Esophagus muscularis mucosa (tissue), 4 donors: ENCODE data around the gene FYB1. TPM values are rescaled to one million over a fixed set of nuclear protein-coding genes. Genes with fewer than 3 reads are reported as not detected.

Experiments used
- DNase-seq: peaks from one replicate; pipeline ENCODE4 v3.0.0-alpha.2; 2017; ENCODE audit errors: extremely low spot score
- H3K27ac ChIP-seq, 4 donors: fragments of 200-600 bp; sonication (generic); replicated peaks in 1 of 4; 1 replicate in 3 of 4; 2 replicates in 1 of 4; pipeline ENCODE4 v1.5.1; 2016 to 2019; ENCODE audit warnings: mild to moderate bottlenecking in 1 of 4
- H3K27me3 ChIP-seq, 4 donors: fragments of 200-600 bp; sonication (generic); one replicate each; pipeline versions ENCODE4 v1.5.1 to v1.6.0; 2016 to 2019
- H3K36me3 ChIP-seq, 4 donors: fragments of 200-600 bp; sonication (generic); one replicate each; pipeline ENCODE4 v1.5.1; 2016 to 2019
- H3K4me1 ChIP-seq, 4 donors: fragments of 200-600 bp; sonication (generic); one replicate each; pipeline ENCODE4 v1.5.1; 2016 to 2019
- H3K4me3 ChIP-seq, 4 donors: fragments of 200-600 bp; sonication (generic); 1 replicate in 2 of 4; 2 replicates in 2 of 4; pipeline ENCODE4 v1.5.1; 2016 to 2019; ENCODE audit warnings: mild to moderate bottlenecking in 4 of 4, moderate library complexity in 1 of 4
- H3K9me3 ChIP-seq, 4 donors: fragments of 200-600 bp; sonication (generic); 1 replicate in 3 of 4; 2 replicates in 1 of 4; pipeline ENCODE4 v1.5.1; 2016 to 2019
- CTCF ChIP-seq, 3 experiments: fragments of 200-600 bp in 2 of 3; fragments of 450-650 bp in 1 of 3; sonication (generic) in 2 of 3; IDR thresholded peaks; one replicate each; pipeline ENCODE4 v1.5.1; 2017 to 2019; ENCODE audit warnings: antibody characterized with exemption in 3 of 3, mild to moderate bottlenecking in 2 of 3, moderate library complexity in 1 of 3
- EP300 ChIP-seq: sonication (generic); formaldehyde crosslinking; IDR thresholded peaks from one replicate; pipeline ENCODE4 v1.6.1; 2017; ENCODE audit warnings: antibody characterized with exemption
- POLR2A ChIP-seq: fragments of 450-650 bp; IDR thresholded peaks from one replicate; pipeline ENCODE4 v1.6.1; 2017; ENCODE audit warnings: antibody characterized with exemption, moderate library complexity, mild to moderate bottlenecking, low read depth
- POLR2AphosphoS5 ChIP-seq, 2 donors: sonication (generic); formaldehyde crosslinking; IDR thresholded peaks; one replicate each; pipeline ENCODE4 v1.6.1; 2017; ENCODE audit warnings: antibody characterized with exemption in 2 of 2
- WGBS: methylation state at CpG from one replicate; pipeline ENCODE4 v1.1.5; 2018; 5-methylcytosine and 5-hydroxymethylcytosine counted together
- intact Hi-C: fragments of 100-400 bp; cut with DNase I; formaldehyde crosslinking; loops from one replicate; pipeline ENCODE4 v1.15.1; 2023
- total RNA-seq, 4 donors: library from RNA; depleted of rRNA; stranded (reverse); fragments of >200 nt; gene quantifications; one replicate each; pipeline versions ENCODE4 v1.1.0 to v1.2.1, GENCODE V29; 2016

FYB1 gene
- total RNA-seq, 4 donors from 2014 or later = 3.2 to 12.9 (median 3.9) TPM

DNA sequence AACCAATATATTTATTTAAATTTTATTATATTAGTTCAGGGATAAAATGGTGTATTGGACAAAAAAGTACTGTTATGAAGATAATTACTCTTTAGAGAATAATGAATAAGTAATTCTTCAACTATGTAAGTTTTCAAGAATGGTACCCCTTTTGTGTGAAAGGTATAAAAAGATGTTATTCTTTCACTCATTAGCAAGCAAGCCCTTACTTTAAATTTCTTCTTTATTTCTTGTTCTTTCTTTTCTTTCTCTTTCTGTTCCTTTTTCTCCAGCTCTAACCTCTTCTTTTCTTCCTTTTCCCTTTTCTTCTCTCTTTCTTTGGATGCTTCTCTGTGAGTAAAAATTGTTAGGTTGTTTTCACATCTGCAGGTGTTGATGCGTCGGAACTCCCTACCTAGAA, 82.0 kb downstream of the FYB1 start:
- Histone ChIP-seq H3K27me3 (no peaks in the 10 kb centered on the region), H3K9me3 (no peaks in the 10 kb centered on the region), H3K36me3 (no peaks in the 10 kb centered on the region), H3K4me1 (no peaks in the 10 kb centered on the region), H3K27ac (no peak overlapping the region), H3K4me3 (no peak overlapping the region)
- intact Hi-C loops = no loop called here
- no peak for DNase-seq
- TF ChIP-seq EP300 (no peak), CTCF (IDR thresholded peaks at IDR 0.05) (no peak), POLR2A (no peak), POLR2AphosphoS5 (IDR thresholded peaks at IDR 0.05) (no peak)
- WGBS = 98% methylated on average over 2 of the region's 2 CpGs

GRCh38 chr5:39132792-39133191, 86.6 kb downstream of the FYB1 start:
- Histone ChIP-seq H3K36me3 (no peaks in the 10 kb centered on the region), H3K4me3 (no peak overlapping the region), H3K27me3 (no peaks in the 10 kb centered on the region), H3K9me3 (no peaks in the 10 kb centered on the region), H3K27ac (no peak overlapping the region), H3K4me1 (no peaks in the 10 kb centered on the region)
- TF ChIP-seq CTCF (IDR thresholded peaks at IDR 0.05) (no peak), EP300 (no peak), POLR2AphosphoS5 (IDR thresholded peaks at IDR 0.05) (no peak), POLR2A (no peak)
- 87% methylated on average over 3 of the region's 3 CpGs for WGBS
- intact Hi-C loops = no loop called here
- no peak for DNase-seq

DNA sequence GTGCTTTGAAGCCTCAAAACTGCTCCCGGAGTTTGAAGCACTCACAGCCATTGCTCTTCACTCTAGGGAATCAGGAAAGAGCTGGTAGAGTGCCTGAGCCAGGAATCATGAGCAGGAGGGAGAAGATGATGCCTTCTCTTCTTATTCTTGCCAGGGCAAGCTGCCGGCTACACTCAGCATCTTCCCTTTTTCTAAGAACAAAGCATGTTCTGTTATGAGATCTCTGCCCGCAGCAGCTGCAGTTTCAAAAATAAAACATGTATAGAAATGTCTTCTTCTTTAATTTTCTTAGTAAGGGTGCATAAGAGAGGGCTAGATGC, 87.3 kb downstream of the FYB1 start:
- no peak overlapping the region for H3K4me3 ChIP-seq
- 66% methylated on average over 3 of the region's 3 CpGs for WGBS
- no peak for DNase-seq
- H3K9me3 ChIP-seq = no peaks in the 10 kb centered on the region
- TF ChIP-seq POLR2AphosphoS5 (IDR thresholded peaks at IDR 0.05) = no peak
- TF ChIP-seq CTCF (IDR thresholded peaks at IDR 0.05) = no peak
- no peak for TF ChIP-seq POLR2A
- no peak for TF ChIP-seq EP300
- H3K27me3 ChIP-seq = no peaks in the 10 kb centered on the region
- H3K36me3 ChIP-seq = no peaks in the 10 kb centered on the region
- H3K27ac ChIP-seq = no peak overlapping the region
- H3K4me1 ChIP-seq = no peaks in the 10 kb centered on the region
- intact Hi-C loops = no loop called here

GRCh38 chr5:39131210-39132127, 87.9 kb downstream of the FYB1 start:
- no peak for DNase-seq
- H3K27me3 ChIP-seq = no peaks in the 10 kb centered on the region
- 57% methylated on average over 3 of the region's 3 CpGs for WGBS
- TF ChIP-seq CTCF (IDR thresholded peaks at IDR 0.05) (no peak), POLR2A (no peak), EP300 (no peak)
- no peaks in the 10 kb centered on the region for H3K4me1 ChIP-seq
- no peaks in the 10 kb centered on the region for H3K9me3 ChIP-seq
- H3K27ac ChIP-seq = no peak overlapping the region
- intact Hi-C loops = no loop called here
- H3K36me3 ChIP-seq = no peaks in the 10 kb centered on the region
- no peak overlapping the region for H3K4me3 ChIP-seq

- no peaks in the 10 kb centered on the region for H3K4me1 ChIP-seq
- intact Hi-C loops = no loop called here
- H3K27me3 ChIP-seq = no peaks in the 10 kb centered on the region
- H3K36me3 ChIP-seq = no peaks in the 10 kb centered on the region
- DNase-seq = no peak
- H3K27ac ChIP-seq = no peak overlapping the region
- no peak overlapping the region for H3K4me3 ChIP-seq
- H3K9me3 ChIP-seq = no peaks in the 10 kb centered on the region
- 81% methylated on average over 1 of the region's 1 CpG for WGBS
- TF ChIP-seq POLR2A (no peak), POLR2AphosphoS5 (IDR thresholded peaks at IDR 0.05) (no peak), CTCF (IDR thresholded peaks at IDR 0.05) (no peak), EP300 (no peak)
Measured at GRCh38 chr5:39130716-39131115, 88.6 kb downstream of the FYB1 start.
